K562 (cell line): ENCODE data around the gene TNFSF13. TPM values are rescaled to one million over a fixed set of nuclear protein-coding genes. Genes with fewer than 3 reads are reported as not detected.

Experiments
- CBX8 ChIP-seq: fragments of 200-600 bp; sonication (generic); IDR thresholded peaks from 2 replicates; pipeline ENCODE4 v1.6.1; 2012; ENCODE audit warnings: borderline replicate concordance, mixed run types, low read depth, mild to moderate bottlenecking, moderate library complexity, mixed read lengths, low read length, control low read depth, inconsistent platforms; ENCODE audit not compliant: poor library complexity, severe bottlenecking; ENCODE audit errors: extremely low read depth
- DPF2 ChIP-seq: fragments of 450-650 bp; IDR thresholded peaks from 2 replicates; pipeline ENCODE4 v1.6.1; 2016
- FOXP4 ChIP-seq: sonication (generic); formaldehyde crosslinking; IDR thresholded peaks from 2 replicates; pipeline ENCODE4 v1.8.0; 2022; ENCODE audit warnings: mild to moderate bottlenecking, missing genetic modification reagents, borderline replicate concordance
- KLF10 ChIP-seq: fragments of 250-450 bp; sonication (Bioruptor Pico); IDR thresholded peaks from 2 replicates; pipeline ENCODE4 v1.6.1; 2021; ENCODE audit warnings: matching md5 sums
- LARP7 ChIP-seq: fragments of 450-650 bp; IDR thresholded peaks from 2 replicates; pipeline ENCODE4 v1.6.1; 2016
- MLLT1 ChIP-seq, 2 experiments: fragments of 450-650 bp; IDR thresholded peaks; 2 replicates each; pipeline ENCODE4 v1.6.1; 2016
- NCOA6 ChIP-seq: fragments of 450-650 bp; IDR thresholded peaks from 2 replicates; pipeline ENCODE4 v1.6.1; 2017; ENCODE audit warnings: mild to moderate bottlenecking
- PCBP2 ChIP-seq: fragments of 200-400 bp; formaldehyde crosslinking; IDR thresholded peaks from 2 replicates; pipeline ENCODE4 v1.6.1; 2018; ENCODE audit warnings: low read length, low read depth, mild to moderate bottlenecking, moderate library complexity; ENCODE audit not compliant: poor library complexity, severe bottlenecking
- POLR2A ChIP-seq: fragments of 450-650 bp; conservative IDR thresholded peaks from 2 replicates; pipeline ENCODE4 v1.6.1; 2016
- POLR3A ChIP-seq: IDR thresholded peaks from 2 replicates; pipeline ENCODE4 v1.6.1; 2011; ENCODE audit warnings: borderline replicate concordance, mild to moderate bottlenecking, moderate library complexity; ENCODE audit not compliant: insufficient read length, insufficient read depth; ENCODE audit errors: extremely low read depth
- RBM22 ChIP-seq: fragments of 200-400 bp; formaldehyde crosslinking; IDR thresholded peaks from 2 replicates; pipeline ENCODE4 v1.6.1; 2018; ENCODE audit warnings: low read length, low read depth; ENCODE audit not compliant: poor library complexity, severe bottlenecking
- SAFB2 ChIP-seq: fragments of 200-400 bp; formaldehyde crosslinking; IDR thresholded peaks from 2 replicates; pipeline ENCODE4 v1.6.1; 2018; ENCODE audit warnings: borderline replicate concordance, low read length, low read depth, moderate library complexity; ENCODE audit not compliant: severe bottlenecking
- SIN3A ChIP-seq, 2 experiments: fragments of 150-350 bp in 1 of 2; IDR thresholded peaks; 2 replicates each; pipeline ENCODE4 v1.6.1; 2011 to 2016; ENCODE audit warnings: borderline replicate concordance in 2 of 2, low read depth in 2 of 2, low read length in 2 of 2, mild to moderate bottlenecking in 2 of 2, moderate library complexity in 2 of 2; ENCODE audit not compliant: control insufficient read depth in 1 of 2
- THAP7 ChIP-seq: fragments of 250-450 bp; sonication (Bioruptor Pico); IDR thresholded peaks from 2 replicates; pipeline ENCODE4 v1.5.0; 2021
- WHSC1 ChIP-seq: IDR thresholded peaks from one replicate; pipeline ENCODE4 v1.6.1; 2012; ENCODE audit warnings: low read length, control low read depth, inconsistent platforms
- ZNF76 ChIP-seq: fragments of 250-450 bp; sonication (Bioruptor Pico); IDR thresholded peaks from 2 replicates; pipeline ENCODE4 v1.4.0; 2020; ENCODE audit warnings: mild to moderate bottlenecking, moderate library complexity, borderline replicate concordance
- polyA plus RNA-seq, 8 experiments: library from polyadenylated mRNA; depleted of rRNA in 4 of 8; stranded (reverse) in 5 of 8; unstranded in 3 of 8; fragments of >200 nt; fragmentation: Nextera tagmentation in 2 of 8; fragmentation: Illumina TruSeq in 1 of 8; extraction: Ambion mirVana in 2 of 8; extraction: Trizol in 1 of 8; gene quantifications; 2 replicates each; pipeline versions ENCODE4 v1.2.1 to v1.2.3, GENCODE V29; 2011 to 2014; ENCODE audit warnings: inconsistent platforms in 1 of 8, missing spikeins in 1 of 8
- total RNA-seq, 7 experiments: library from RNA; depleted of rRNA in 6 of 7; stranded (reverse); fragments of >200 nt in 6 of 7; fragmentation: Illumina TruSeq in 2 of 7; extraction: Trizol in 2 of 7; gene quantifications; 2 replicates each; pipeline versions ENCODE4 v1.2.1 to v1.2.3, GENCODE V29; 2011 to 2021; ENCODE audit warnings: low replicate concordance in 1 of 7
- TF ChIP-seq, protein P1 (sequence below), 2 experiments: fragments of 450-650 bp in 1 of 2; sonication (generic) in 1 of 2; formaldehyde crosslinking; conservative IDR thresholded peaks; 2 replicates each; pipeline versions ENCODE4 v1.4.0 to v1.8.1; 2020 to 2022; ENCODE audit warnings: mild to moderate bottlenecking in 1 of 2, missing genetic modification reagents in 1 of 2
- TF ChIP-seq, protein P2 (sequence below): fragments of 450-650 bp; formaldehyde crosslinking; IDR thresholded peaks from 2 replicates; pipeline ENCODE4 v1.4.0; 2020; ENCODE audit warnings: mild to moderate bottlenecking, mixed read lengths

Gene TNFSF13
- total and polyA plus RNA-seq, 9 of the 15 experiments (the other 6 are each of a cell fraction or from before 2014, with no cell fraction given), result 0.04 to 0.51 (median 0.19) TPM; not detected in 1

DNA sequence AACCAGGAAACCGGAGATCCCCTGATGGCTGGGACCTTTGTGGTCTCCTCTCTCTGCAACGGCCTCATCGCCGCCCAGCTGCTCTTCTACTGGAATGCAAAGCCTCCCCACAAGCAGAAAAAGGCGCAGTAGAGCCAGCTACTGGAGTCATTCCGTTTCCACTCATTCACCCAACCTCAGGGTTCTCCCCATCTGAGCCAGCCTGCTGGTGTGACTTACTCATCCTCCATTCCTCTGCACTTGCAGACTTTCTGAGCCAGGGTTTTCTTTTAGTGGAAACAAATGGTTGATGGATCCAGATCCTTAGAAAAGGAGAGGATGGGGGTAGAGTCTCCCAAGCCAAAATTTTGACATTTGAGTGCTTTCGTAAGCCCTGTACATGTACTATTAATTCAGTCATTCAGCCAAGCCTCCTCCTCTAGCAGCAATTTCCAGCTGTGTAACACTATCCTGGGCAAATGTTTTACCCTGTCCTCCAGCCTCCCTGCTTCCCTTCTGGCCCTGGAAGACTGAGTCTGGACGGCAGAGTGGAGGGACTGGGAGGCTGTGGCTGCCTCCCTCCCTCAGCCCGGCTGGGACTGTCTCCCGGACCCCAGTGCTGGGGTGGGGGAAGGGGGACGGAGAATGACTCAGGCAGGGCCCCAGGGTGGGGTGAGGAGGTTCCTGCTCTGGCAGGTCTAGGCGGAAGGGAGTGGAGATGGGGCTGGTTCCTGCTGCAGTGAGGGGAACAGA is 29.0 kb downstream of the TNFSF13 start (continued):
- TF ChIP-seq PCBP2 (no peak), NCOA6 (no peak), POLR3A (no peak), ZNF76 (no peak), LARP7 (no peak), THAP7 (no peak), RBM22 (no peak), WHSC1 (no peak), MLLT1 (IDR thresholded peaks at IDR 0.05) (no peak), FOXP4 (CRISPR knock-in tag) (no peak), CBX8 (no peak), DPF2 (peak; percentile 59; the same call in 1 of the 2 replicates), SIN3A (IDR thresholded peaks at IDR 0.05; ENCODE audit: borderline replicate concordance in 2 of 2, control insufficient read depth in 1 of 2, low read depth in 2 of 2, low read length in 2 of 2) (no peak), KLF10 (CRISPR knock-in tag) (no peak), SAFB2 (no peak), POLR2A (peak; percentile 45)
- TF ChIP-seq, protein P1, sequence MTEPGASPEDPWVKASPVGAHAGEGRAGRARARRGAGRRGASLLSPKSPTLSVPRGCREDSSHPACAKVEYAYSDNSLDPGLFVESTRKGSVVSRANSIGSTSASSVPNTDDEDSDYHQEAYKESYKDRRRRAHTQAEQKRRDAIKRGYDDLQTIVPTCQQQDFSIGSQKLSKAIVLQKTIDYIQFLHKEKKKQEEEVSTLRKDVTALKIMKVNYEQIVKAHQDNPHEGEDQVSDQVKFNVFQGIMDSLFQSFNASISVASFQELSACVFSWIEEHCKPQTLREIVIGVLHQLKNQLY (CRISPR knock-in tag; conservative IDR thresholded peaks at IDR 0.05), result no peak
- TF ChIP-seq, protein P2, sequence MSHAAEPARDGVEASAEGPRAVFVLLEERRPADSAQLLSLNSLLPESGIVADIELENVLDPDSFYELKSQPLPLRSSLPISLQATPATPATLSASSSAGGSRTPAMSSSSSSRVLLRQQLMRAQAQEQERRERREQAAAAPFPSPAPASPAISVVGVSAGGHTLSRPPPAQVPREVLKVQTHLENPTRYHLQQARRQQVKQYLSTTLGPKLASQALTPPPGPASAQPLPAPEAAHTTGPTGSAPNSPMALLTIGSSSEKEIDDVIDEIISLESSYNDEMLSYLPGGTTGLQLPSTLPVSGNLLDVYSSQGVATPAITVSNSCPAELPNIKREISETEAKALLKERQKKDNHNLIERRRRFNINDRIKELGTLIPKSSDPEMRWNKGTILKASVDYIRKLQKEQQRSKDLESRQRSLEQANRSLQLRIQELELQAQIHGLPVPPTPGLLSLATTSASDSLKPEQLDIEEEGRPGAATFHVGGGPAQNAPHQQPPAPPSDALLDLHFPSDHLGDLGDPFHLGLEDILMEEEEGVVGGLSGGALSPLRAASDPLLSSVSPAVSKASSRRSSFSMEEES (CRISPR knock-in tag), result no peak
